ENCODE results near the gene ANXA11. TPM values are rescaled to one million over a fixed set of nuclear protein-coding genes. Genes with fewer than 3 reads are reported as not detected.

The ANXA11 gene
- polyA plus RNA-seq, 1 donor from 2014 or later = not detected

DNA sequence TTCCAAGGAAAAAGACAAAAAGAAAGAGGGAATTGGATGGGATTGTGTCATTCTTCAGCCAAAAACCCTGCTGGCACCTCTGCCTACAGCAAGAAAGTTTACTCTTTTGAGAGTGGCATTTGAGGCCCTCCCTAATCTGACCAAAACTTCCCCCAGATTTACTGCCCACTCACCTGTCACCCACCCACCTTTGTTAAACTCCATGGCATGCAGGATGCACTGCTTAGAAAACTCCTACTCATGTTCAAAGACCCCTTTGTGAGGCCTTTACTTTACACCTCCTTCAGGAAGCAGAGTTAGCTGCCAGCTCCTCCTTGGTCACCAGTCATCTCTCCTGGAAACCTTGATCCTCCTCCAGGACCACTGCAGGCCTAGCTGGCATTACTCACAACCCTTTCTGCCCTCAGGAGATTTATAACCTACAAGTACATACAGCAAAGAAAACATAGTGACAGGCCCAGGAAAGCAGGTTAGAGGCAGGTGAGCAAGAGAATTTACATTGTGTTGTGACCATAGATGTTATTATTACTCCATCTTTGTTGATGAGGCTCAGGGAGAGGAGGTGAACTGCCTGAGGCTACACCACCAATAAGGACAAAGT is 83.1 kb downstream of the ANXA11 start:
- Histone ChIP-seq H3K9me3 (ENCODE audit: low read length) (no peaks in the 10 kb centered on the region), H3K9ac (ENCODE audit: low read length) (no peak overlapping the region), H3K36me3 (ENCODE audit: insufficient read depth, low read length) (no peaks in the 10 kb centered on the region), H2AFZ (ENCODE audit: low read depth, low read length) (no peak overlapping the region), H3K4me2 (ENCODE audit: low read length) (no peak overlapping the region), H3K27me3 (ENCODE audit: insufficient read depth, low read depth, low read length) (no peaks in the 10 kb centered on the region), H3K4me3 (ENCODE audit: low read length) (no peak overlapping the region), H3K27ac (ENCODE audit: low read length) (no peak overlapping the region), H3K9me2 (ENCODE audit: insufficient read depth, low read length) (no peaks in the 10 kb centered on the region), H3F3A (ENCODE audit: insufficient read depth, low read length, poor library complexity, severe bottlenecking) (no peaks in the 10 kb centered on the region), H3K79me2 (replicated peaks; ENCODE audit: insufficient read depth, low read length) (no peaks in the 10 kb centered on the region), H4K20me1 (ENCODE audit: insufficient read depth) (no peaks in the 10 kb centered on the region)
- TF ChIP-seq POLR2AphosphoS5 (IDR thresholded peaks at IDR 0.05) (no peak), EZH2 (IDR thresholded peaks at IDR 0.05; ENCODE audit: borderline replicate concordance, insufficient read depth, low read length, poor library complexity, severe bottlenecking) (no peak), SMC3 (conservative IDR thresholded peaks at IDR 0.05; ENCODE audit: poor library complexity) (no peak), MXI1 (conservative IDR thresholded peaks at IDR 0.05; ENCODE audit: poor library complexity, severe bottlenecking) (no peak), EP300 (conservative IDR thresholded peaks at IDR 0.05; ENCODE audit: poor library complexity, severe bottlenecking) (no peak), TAF1 (IDR thresholded peaks at IDR 0.05; ENCODE audit: low read depth) (no peak), RAD21 (conservative IDR thresholded peaks at IDR 0.05) (no peak)
- TF ChIP-seq, protein P1, sequence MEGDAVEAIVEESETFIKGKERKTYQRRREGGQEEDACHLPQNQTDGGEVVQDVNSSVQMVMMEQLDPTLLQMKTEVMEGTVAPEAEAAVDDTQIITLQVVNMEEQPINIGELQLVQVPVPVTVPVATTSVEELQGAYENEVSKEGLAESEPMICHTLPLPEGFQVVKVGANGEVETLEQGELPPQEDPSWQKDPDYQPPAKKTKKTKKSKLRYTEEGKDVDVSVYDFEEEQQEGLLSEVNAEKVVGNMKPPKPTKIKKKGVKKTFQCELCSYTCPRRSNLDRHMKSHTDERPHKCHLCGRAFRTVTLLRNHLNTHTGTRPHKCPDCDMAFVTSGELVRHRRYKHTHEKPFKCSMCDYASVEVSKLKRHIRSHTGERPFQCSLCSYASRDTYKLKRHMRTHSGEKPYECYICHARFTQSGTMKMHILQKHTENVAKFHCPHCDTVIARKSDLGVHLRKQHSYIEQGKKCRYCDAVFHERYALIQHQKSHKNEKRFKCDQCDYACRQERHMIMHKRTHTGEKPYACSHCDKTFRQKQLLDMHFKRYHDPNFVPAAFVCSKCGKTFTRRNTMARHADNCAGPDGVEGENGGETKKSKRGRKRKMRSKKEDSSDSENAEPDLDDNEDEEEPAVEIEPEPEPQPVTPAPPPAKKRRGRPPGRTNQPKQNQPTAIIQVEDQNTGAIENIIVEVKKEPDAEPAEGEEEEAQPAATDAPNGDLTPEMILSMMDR (IDR thresholded peaks at IDR 0.05; ENCODE audit: poor library complexity, severe bottlenecking) = no peak
- TF ChIP-seq, protein P2, sequence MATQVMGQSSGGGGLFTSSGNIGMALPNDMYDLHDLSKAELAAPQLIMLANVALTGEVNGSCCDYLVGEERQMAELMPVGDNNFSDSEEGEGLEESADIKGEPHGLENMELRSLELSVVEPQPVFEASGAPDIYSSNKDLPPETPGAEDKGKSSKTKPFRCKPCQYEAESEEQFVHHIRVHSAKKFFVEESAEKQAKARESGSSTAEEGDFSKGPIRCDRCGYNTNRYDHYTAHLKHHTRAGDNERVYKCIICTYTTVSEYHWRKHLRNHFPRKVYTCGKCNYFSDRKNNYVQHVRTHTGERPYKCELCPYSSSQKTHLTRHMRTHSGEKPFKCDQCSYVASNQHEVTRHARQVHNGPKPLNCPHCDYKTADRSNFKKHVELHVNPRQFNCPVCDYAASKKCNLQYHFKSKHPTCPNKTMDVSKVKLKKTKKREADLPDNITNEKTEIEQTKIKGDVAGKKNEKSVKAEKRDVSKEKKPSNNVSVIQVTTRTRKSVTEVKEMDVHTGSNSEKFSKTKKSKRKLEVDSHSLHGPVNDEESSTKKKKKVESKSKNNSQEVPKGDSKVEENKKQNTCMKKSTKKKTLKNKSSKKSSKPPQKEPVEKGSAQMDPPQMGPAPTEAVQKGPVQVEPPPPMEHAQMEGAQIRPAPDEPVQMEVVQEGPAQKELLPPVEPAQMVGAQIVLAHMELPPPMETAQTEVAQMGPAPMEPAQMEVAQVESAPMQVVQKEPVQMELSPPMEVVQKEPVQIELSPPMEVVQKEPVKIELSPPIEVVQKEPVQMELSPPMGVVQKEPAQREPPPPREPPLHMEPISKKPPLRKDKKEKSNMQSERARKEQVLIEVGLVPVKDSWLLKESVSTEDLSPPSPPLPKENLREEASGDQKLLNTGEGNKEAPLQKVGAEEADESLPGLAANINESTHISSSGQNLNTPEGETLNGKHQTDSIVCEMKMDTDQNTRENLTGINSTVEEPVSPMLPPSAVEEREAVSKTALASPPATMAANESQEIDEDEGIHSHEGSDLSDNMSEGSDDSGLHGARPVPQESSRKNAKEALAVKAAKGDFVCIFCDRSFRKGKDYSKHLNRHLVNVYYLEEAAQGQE (IDR thresholded peaks at IDR 0.05; ENCODE audit: borderline replicate concordance) = no peak

DNA sequence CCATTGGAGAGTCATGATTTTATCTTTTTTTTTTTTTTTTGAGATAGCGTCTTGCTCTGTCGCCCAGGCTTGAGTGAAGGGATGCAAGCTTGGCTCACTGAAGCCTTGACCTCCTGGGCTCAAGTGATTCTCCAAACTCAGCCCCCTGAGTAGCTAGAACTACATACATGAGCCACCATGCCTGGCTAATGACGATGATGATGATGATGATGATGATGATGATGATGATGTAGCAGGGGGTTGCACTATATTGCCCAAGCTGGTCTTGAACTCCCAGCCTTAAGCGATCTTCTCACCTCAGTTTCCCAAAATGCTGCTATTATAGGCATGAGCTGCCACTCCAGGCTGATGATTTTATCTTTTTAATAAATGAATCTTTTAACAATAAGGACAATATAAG is 86.7 kb downstream of the ANXA11 start:
- H4K20me1 ChIP-seq (ENCODE audit: insufficient read depth) = no peaks in the 10 kb centered on the region
- no peak overlapping the region for H2AFZ ChIP-seq (ENCODE audit: low read depth, low read length)
- no peaks in the 10 kb centered on the region for H3F3A ChIP-seq (ENCODE audit: insufficient read depth, low read length, poor library complexity, severe bottlenecking)
- no peaks in the 10 kb centered on the region for H3K79me2 ChIP-seq (replicated peaks; ENCODE audit: insufficient read depth, low read length)
- no peaks in the 10 kb centered on the region for H3K9me3 ChIP-seq (ENCODE audit: low read length)
- H3K27me3 ChIP-seq (ENCODE audit: insufficient read depth, low read depth, low read length) = no peaks in the 10 kb centered on the region
- no peaks in the 10 kb centered on the region for H3K36me3 ChIP-seq (ENCODE audit: insufficient read depth, low read length)
- no peak overlapping the region for H3K9ac ChIP-seq (ENCODE audit: low read length)
- TF ChIP-seq, protein P1 (IDR thresholded peaks at IDR 0.05; ENCODE audit: poor library complexity, severe bottlenecking) = no peak
- no peak for TF ChIP-seq EP300 (conservative IDR thresholded peaks at IDR 0.05; ENCODE audit: poor library complexity, severe bottlenecking)
- TF ChIP-seq SMC3 (conservative IDR thresholded peaks at IDR 0.05; ENCODE audit: poor library complexity) = no peak
- H3K4me2 ChIP-seq (ENCODE audit: low read length) = no peak overlapping the region
- H3K9me2 ChIP-seq (ENCODE audit: insufficient read depth, low read length) = no peaks in the 10 kb centered on the region
- no peak overlapping the region for H3K4me3 ChIP-seq (ENCODE audit: low read length)
- no peak overlapping the region for H3K27ac ChIP-seq (ENCODE audit: low read length)
